ENCODE results near the gene RNF183. TPM values are rescaled to one million over a fixed set of nuclear protein-coding genes. Genes with fewer than 3 reads are reported as not detected.
A peak's percentile ranks its signal among the peaks of the same experiment; 100 is the strongest.

RNF183 gene
- polyA plus RNA-seq, 1 of the 3 experiments (the other 2 are of a cell fraction): not detected

- TF ChIP-seq YY1 (IDR thresholded peaks at IDR 0.05; ENCODE audit: low read depth): 0 out of 2 replicates have a peak, but pooled peaks have one; percentile 42
- TF ChIP-seq TEAD4 (IDR thresholded peaks at IDR 0.05; ENCODE audit: borderline replicate concordance, insufficient read depth): 0 out of 2 replicates have a peak, but pooled peaks have one; percentile 3
- TF ChIP-seq RCOR1 (IDR thresholded peaks at IDR 0.05; ENCODE audit: low read length): peak; percentile 25; the same call in 1 of the 2 replicates
- no peak for TF ChIP-seq MEF2A (IDR thresholded peaks at IDR 0.05; ENCODE audit: borderline replicate concordance, low read depth)
- TF ChIP-seq, protein P1, sequence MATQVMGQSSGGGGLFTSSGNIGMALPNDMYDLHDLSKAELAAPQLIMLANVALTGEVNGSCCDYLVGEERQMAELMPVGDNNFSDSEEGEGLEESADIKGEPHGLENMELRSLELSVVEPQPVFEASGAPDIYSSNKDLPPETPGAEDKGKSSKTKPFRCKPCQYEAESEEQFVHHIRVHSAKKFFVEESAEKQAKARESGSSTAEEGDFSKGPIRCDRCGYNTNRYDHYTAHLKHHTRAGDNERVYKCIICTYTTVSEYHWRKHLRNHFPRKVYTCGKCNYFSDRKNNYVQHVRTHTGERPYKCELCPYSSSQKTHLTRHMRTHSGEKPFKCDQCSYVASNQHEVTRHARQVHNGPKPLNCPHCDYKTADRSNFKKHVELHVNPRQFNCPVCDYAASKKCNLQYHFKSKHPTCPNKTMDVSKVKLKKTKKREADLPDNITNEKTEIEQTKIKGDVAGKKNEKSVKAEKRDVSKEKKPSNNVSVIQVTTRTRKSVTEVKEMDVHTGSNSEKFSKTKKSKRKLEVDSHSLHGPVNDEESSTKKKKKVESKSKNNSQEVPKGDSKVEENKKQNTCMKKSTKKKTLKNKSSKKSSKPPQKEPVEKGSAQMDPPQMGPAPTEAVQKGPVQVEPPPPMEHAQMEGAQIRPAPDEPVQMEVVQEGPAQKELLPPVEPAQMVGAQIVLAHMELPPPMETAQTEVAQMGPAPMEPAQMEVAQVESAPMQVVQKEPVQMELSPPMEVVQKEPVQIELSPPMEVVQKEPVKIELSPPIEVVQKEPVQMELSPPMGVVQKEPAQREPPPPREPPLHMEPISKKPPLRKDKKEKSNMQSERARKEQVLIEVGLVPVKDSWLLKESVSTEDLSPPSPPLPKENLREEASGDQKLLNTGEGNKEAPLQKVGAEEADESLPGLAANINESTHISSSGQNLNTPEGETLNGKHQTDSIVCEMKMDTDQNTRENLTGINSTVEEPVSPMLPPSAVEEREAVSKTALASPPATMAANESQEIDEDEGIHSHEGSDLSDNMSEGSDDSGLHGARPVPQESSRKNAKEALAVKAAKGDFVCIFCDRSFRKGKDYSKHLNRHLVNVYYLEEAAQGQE (IDR thresholded peaks at IDR 0.05; ENCODE audit: low read depth, low read length): peak; percentile 70
- TF ChIP-seq TAF1 (IDR thresholded peaks at IDR 0.05; ENCODE audit: borderline replicate concordance, low read depth, low read length): peak; percentile 91
- 0 out of 2 replicates have a peak, but pooled peaks have one; percentile 22 for TF ChIP-seq SMC3 (IDR thresholded peaks at IDR 0.05; ENCODE audit: low read depth, low read length)
- no peak for TF ChIP-seq FOXM1 (IDR thresholded peaks at IDR 0.05; ENCODE audit: low read depth)
Observed at GRCh38 chr9:113340011-113340699, 37.0 kb upstream of the RNF183 start, which contains the start of gene WDR31 (continued).

GRCh38 chr9:113337714-113338113, 34.5 kb upstream of the RNF183 start:
- Histone ChIP-seq H3K9me3 (no peaks in the 10 kb centered on the region), H3K36me3 (replicated peaks in 1 of 2; ENCODE audit: control insufficient read depth in 1 of 2, insufficient read depth in 2 of 2, low read length in 1 of 2) (no peaks in the 10 kb centered on the region), H4K20me1 (ENCODE audit: insufficient read depth) (no peaks in the 10 kb centered on the region), H3K4me3 (ENCODE audit: low read depth in 2 of 2, low read length in 1 of 2) (no peak overlapping the region), H3K27me3 (ENCODE audit: insufficient read depth) (no peaks in the 10 kb centered on the region), H3K9ac (no peak overlapping the region), H2AFZ (ENCODE audit: low read depth) (no peak overlapping the region), H3K79me2 (ENCODE audit: insufficient read depth) (peaks cover 4% of the 10 kb centered on the region; the same call in 1 of the 2 replicates), H3K4me1 (ENCODE audit: control insufficient read depth in 1 of 2, insufficient read depth in 2 of 2, low read depth in 1 of 2, low read length in 1 of 2) (peaks cover 0 to 9% of the 10 kb centered on the region in 2 experiments; a peak in 3 of 4 replicates), H3K4me2 (no peak overlapping the region), H3F3A (replicated peaks; ENCODE audit: insufficient read depth) (peaks cover 4% of the 10 kb centered on the region), H3K9me2 (no peaks in the 10 kb centered on the region), H3K27ac (ENCODE audit: low read depth in 2 of 2, low read length in 1 of 2) (no peak overlapping the region)
- WGBS (ENCODE audit: low lambda C conversion rate): 100% methylated on average over 2 of the region's 2 CpGs
- POLR2A ChIA-PET: interaction anchor here (0.6 kb wide), 1 partner anchor 406 kb away, joined by 3 read pairs; no protein-coding TSS in a partner anchor
- TF ChIP-seq, protein P2, sequence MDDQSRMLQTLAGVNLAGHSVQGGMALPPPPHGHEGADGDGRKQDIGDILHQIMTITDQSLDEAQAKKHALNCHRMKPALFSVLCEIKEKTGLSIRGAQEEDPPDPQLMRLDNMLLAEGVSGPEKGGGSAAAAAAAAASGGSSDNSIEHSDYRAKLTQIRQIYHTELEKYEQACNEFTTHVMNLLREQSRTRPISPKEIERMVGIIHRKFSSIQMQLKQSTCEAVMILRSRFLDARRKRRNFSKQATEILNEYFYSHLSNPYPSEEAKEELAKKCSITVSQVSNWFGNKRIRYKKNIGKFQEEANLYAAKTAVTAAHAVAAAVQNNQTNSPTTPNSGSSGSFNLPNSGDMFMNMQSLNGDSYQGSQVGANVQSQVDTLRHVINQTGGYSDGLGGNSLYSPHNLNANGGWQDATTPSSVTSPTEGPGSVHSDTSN (IDR thresholded peaks at IDR 0.05): no peak
- TF ChIP-seq TAF1 (IDR thresholded peaks at IDR 0.05; ENCODE audit: borderline replicate concordance, low read depth, low read length) (no peak), FOXJ3 (CRISPR knock-in tag; IDR thresholded peaks at IDR 0.05) (no peak), FOSL2 (IDR thresholded peaks at IDR 0.05; ENCODE audit: borderline replicate concordance, low read depth) (no peak)
- DNase-seq: no peak
- CTCF ChIA-PET: interaction anchor here (1.1 kb wide), 1 partner anchor 19 kb away, joined by 4 read pairs; no protein-coding TSS in a partner anchor

Data from SK-N-SH (cell line).